H1 (cell line): ENCODE results near the gene FAM53B. TPM values are rescaled to one million over a fixed set of nuclear protein-coding genes. Genes with fewer than 3 reads are reported as not detected.

Experiments used
- CTBP2 ChIP-seq: IDR thresholded peaks from 2 replicates; pipeline ENCODE4 v1.7.0; 2011; ENCODE audit warnings: borderline replicate concordance, mild to moderate bottlenecking, moderate library complexity, mixed read lengths, low read length; ENCODE audit not compliant: insufficient read depth, insufficient read length
- polyA plus RNA-seq, 7 experiments: library from polyadenylated mRNA; depleted of rRNA in 3 of 7; stranded (reverse) in 5 of 7; unstranded in 2 of 7; fragments of >200 nt in 5 of 7; fragments of 200-250 nt in 2 of 7; gene quantifications; 1 replicate in 5 of 7; 2 replicates in 1 of 7; 4 replicates in 1 of 7; pipeline versions ENCODE4 v1.2.1 to v1.2.3, GENCODE V29; 2011 to 2013; ENCODE audit warnings: missing spikeins in 2 of 7, mixed read lengths in 2 of 7
- total RNA-seq: library from RNA; stranded (reverse); fragmentation: NEBNext Ultra II Directional; extraction: Animal tissue kit (Norgen Biotek cat#: 25700); gene quantifications from 2 replicates; pipeline ENCODE4 v1.2.1, GENCODE V29; 2021

FAM53B gene
- total and polyA plus RNA-seq, 2 of the 8 experiments (the other 6 are each of a cell fraction or from before 2014, with no cell fraction given), result 5.3 to 14.4 TPM

- no peak for TF ChIP-seq CTBP2
These were observed 7.0 kb downstream of the FAM53B start (continued) for GRCh38 chr10:124737221-124737620.
